Psoas muscle (tissue), 8 donors: Measurements from ENCODE around the gene KNL1. TPM values are rescaled to one million over a fixed set of nuclear protein-coding genes. Genes with fewer than 3 reads are reported as not detected.
"Not testable (repeated sequence)": the region's sequence is repeated elsewhere in the genome, so short reads cannot be mapped to it uniquely, and the experiment has no call there.

Experiments
- ATAC-seq, 4 donors: fragments of 200-7000 bp; cut with Tn5 transposase; one replicate each; pipeline ENCODE4 v1.9.1; 2020; ENCODE audit warnings: moderate library complexity in 3 of 4, mild to moderate bottlenecking in 2 of 4
- DNase-seq, 2 donors: peaks; one replicate each; pipeline ENCODE4 v3.0.0-alpha.2; 2020
- H3K27ac ChIP-seq: fragments of 200-600 bp; one replicate; pipeline ENCODE4 v1.8.0; 2022
- H3K27me3 ChIP-seq, 3 donors: fragments of 200-600 bp in 1 of 3; one replicate each; pipeline versions ENCODE4 v1.6.1 to v1.8.0; 2013 to 2022; ENCODE audit warnings: low read length in 2 of 3, mild to moderate bottlenecking in 2 of 3, moderate library complexity in 1 of 3; ENCODE audit not compliant: insufficient read depth in 3 of 3
- H3K36me3 ChIP-seq, 2 donors: fragments of 200-600 bp in 1 of 2; one replicate each; pipeline versions ENCODE4 v1.6.1 to v1.8.0; 2013 to 2022; ENCODE audit warnings: low read depth in 1 of 2, mild to moderate bottlenecking in 1 of 2, moderate library complexity in 1 of 2; ENCODE audit not compliant: insufficient read depth in 1 of 2
- H3K4me1 ChIP-seq: fragments of 200-600 bp; one replicate; pipeline ENCODE4 v1.8.0; 2022
- H3K4me3 ChIP-seq: fragments of 200-600 bp; one replicate; pipeline ENCODE4 v1.8.0; 2022; ENCODE audit warnings: mild to moderate bottlenecking
- H3K9me3 ChIP-seq: fragments of 200-600 bp; one replicate; pipeline ENCODE4 v1.8.0; 2022
- WGBS, 3 donors: extraction: QIAGEN DNeasy Blood & Tissue Kit; methylation state at CpG; one replicate each; pipeline versions ENCODE4 v1.1.6 to v1.1.7; 2013; 5-methylcytosine and 5-hydroxymethylcytosine counted together
- intact Hi-C, 2 donors: fragments of 100-400 bp; cut with DNase I; formaldehyde crosslinking; loops; one replicate each; pipeline versions ENCODE4 v1.11.0 to v1.14.2; 2022
- polyA plus RNA-seq, 3 donors: library from polyadenylated mRNA; stranded (reverse); fragments of 200-250 nt; gene quantifications; one replicate each; pipeline ENCODE4 v1.2.3, GENCODE V29; 2013
- total RNA-seq, 4 donors: library from RNA; stranded (reverse); fragmentation: NEBNext Ultra II Directional in 2 of 4; extraction: Animal tissue kit (Norgen Biotek cat#: 25700) in 2 of 4; gene quantifications; one replicate each; pipeline versions ENCODE4 v1.2.1 to v1.2.4, GENCODE V29; 2021 to 2023
- TF ChIP-seq, protein P1 (sequence below): fragments of 200-600 bp; IDR thresholded peaks from one replicate; pipeline ENCODE4 v1.8.0; 2022; ENCODE audit warnings: antibody characterized with exemption
- donor health status: healthy with polysubstance abuse.
- donor health status: DM: no; HTN: no; CAD: no; lungs with moderate emphysema.
- donor health status: Bipolar disorder and iron deficiency.
- donor health status: healthy.
- donor health status: DM: yes; HTN: yes; CAD: no.
- donor health status: DM: no; HTN: no; CAD: no.
- donor health status: DM: no; HTN: no; CAD: no.
- donor health status: DM: yes; HTN: yes; CAD: no.

Gene KNL1
- total and polyA plus RNA-seq, 7 donors, result 0.03 to 0.50 (median 0.18) TPM; not detected in 2

DNA sequence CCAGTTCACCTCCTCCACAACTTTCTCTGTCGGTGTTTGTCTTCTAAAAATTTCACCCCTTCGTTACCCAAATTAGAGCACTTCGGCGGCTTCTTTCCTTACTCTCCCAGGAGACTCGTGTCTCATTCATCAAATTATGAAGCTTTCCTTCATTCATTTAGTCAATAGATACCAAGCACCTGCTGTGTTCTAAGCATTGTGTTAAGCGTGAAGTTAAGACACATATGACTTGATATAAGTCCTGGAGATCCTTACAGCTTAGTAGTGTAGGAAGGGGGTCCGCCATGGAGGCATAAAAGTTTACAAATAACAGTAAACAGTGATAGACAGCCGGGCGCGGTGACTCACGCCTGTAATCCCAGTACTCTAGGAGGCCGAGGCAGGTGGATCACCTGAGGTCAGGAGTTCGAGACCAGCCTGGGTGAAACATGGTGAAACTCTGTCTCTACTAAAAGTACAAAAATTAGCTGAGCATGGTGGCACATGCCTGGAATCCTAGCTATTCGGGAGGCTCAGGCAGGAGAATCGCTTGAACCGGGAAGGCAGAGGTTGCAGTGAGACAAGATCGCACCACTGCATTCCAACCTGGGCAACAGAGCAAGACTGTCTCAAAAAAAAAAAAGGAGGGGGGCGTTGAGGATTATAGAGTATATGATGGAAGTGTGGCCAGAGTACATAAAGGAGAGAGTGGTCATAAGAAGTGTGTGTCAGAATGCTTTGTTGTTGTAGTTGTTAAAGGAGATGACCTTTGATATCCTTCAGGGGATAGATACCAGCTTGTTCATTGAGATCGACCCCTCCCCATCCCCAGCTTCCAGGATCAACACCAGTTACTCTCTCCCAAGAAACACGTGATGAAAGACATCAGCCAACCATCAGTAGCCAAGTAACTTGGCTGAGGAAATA lies 28.5 kb upstream of the KNL1 start:
- Histone ChIP-seq H3K4me1 (peaks cover 33% of the 10 kb centered on the region), H3K27me3 (no peaks in the 10 kb centered on the region), H3K36me3 (peaks cover 0 to 24% of the 10 kb centered on the region in 2 donors), H3K9me3 (no peaks in the 10 kb centered on the region), H3K4me3 (peak overlapping the region; percentile 89), H3K27ac (peak overlapping the region; percentile 98)
- TF ChIP-seq, protein P1, sequence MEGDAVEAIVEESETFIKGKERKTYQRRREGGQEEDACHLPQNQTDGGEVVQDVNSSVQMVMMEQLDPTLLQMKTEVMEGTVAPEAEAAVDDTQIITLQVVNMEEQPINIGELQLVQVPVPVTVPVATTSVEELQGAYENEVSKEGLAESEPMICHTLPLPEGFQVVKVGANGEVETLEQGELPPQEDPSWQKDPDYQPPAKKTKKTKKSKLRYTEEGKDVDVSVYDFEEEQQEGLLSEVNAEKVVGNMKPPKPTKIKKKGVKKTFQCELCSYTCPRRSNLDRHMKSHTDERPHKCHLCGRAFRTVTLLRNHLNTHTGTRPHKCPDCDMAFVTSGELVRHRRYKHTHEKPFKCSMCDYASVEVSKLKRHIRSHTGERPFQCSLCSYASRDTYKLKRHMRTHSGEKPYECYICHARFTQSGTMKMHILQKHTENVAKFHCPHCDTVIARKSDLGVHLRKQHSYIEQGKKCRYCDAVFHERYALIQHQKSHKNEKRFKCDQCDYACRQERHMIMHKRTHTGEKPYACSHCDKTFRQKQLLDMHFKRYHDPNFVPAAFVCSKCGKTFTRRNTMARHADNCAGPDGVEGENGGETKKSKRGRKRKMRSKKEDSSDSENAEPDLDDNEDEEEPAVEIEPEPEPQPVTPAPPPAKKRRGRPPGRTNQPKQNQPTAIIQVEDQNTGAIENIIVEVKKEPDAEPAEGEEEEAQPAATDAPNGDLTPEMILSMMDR, result no peak
- no peak for ATAC-seq
- no peak for DNase-seq
- WGBS, 3 donors, result 46 to 57% (median 47%) methylated on average over 18 to 20 of the region's 20 CpGs
- intact Hi-C loops, result no loop called here

DNA sequence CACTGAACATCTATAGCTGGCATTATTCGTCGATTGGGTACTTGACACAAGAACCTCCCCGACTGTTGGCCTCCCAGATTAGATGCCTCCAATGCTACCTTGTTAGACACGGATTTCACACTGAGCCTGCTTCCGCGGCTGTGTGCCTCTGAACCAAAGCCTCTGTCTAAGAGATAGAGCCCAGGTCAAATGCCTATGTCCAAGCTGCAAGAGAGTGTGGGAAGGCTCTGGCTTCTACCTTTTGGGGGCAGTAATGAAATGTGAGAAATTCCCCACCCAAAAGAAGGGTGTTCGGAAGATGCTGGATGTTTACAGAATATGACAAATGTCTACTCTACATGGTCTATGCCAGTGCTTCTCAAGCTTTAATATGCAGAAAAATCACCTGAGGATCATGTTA lies 26.9 kb upstream of the KNL1 start:
- peaks cover 24% of the 10 kb centered on the region for H3K4me1 ChIP-seq
- peaks cover 3 to 19% of the 10 kb centered on the region in 2 donors for H3K36me3 ChIP-seq
- H3K27ac ChIP-seq, result no peak overlapping the region
- DNase-seq (no peak), ATAC-seq (no peak)
- H3K4me3 ChIP-seq, result no peak overlapping the region
- no peaks in the 10 kb centered on the region for H3K27me3 ChIP-seq
- TF ChIP-seq, protein P1, result no peak
- no peaks in the 10 kb centered on the region for H3K9me3 ChIP-seq
- 30 to 63% (median 31%) methylated on average over 7 of the region's 7 CpGs for WGBS, 3 donors
- intact Hi-C loops, result no loop called here

DNA sequence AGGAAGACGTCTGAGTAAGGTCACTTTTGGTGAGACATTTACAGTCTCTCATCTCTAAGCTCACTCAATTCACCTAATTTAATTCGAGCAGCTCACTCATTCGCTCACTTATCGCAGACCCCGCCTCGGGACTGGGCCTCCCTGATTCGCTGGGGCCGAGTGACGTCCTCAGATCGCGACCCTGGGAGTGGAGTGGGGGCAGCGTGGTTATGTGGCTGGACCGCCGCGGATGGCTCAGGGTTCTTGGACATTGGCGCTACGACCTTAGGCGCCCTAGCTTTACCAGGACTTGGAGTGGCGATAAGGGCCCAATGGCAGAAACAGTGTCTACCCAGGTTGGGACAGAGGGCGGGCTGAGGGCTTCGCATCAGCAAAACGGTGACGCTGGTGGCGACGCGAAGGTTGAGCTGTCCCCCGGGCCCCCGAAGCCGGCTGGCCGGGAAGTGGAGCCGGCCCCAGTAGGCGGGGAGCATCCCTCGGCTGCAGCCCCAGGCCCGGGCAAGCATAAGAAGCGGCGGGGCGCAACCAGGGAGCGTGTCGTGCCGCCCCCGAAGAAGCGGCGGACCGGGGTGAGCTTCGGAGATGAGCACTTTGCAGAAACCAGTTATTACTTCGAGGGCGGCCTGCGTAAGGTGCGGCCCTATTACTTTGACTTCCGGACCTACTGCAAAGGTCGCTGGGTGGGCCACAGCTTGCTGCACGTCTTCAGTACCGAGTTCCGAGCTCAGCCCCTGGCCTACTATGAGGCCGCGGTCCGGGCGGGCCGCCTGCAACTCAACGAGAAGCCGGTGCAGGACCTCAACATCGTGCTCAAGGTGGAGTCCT lies 24.7 kb upstream of the KNL1 start, which contains the start of gene RPUSD2:
RPUSD2 (plus strand) TSS at position 171 of the 825 bp plus-strand sequence; CDS start at position 210, 39 bp downstream.
- TF ChIP-seq, protein P1, result no peak
- WGBS, 3 donors, result 0% methylated on average over 60 to 62 of the region's 62 CpGs
- Histone ChIP-seq H3K27ac (peak within 1 kb of the TSS; percentile 86), H3K4me3 (peak within 1 kb of the TSS; percentile 98), H3K9me3 (no peaks in the 10 kb centered on the region), H3K27me3 (no peaks in the 10 kb centered on the region), H3K4me1 (peaks cover 14% of the 10 kb centered on the region), H3K36me3 (peaks cover 3 to 32% of the 10 kb centered on the region in 2 donors)
- ATAC-seq, result peak; percentile 73 to 85 (median 79)
- DNase-seq, result peak; percentile 95 to 96
- intact Hi-C loops, result no loop called here

DNA sequence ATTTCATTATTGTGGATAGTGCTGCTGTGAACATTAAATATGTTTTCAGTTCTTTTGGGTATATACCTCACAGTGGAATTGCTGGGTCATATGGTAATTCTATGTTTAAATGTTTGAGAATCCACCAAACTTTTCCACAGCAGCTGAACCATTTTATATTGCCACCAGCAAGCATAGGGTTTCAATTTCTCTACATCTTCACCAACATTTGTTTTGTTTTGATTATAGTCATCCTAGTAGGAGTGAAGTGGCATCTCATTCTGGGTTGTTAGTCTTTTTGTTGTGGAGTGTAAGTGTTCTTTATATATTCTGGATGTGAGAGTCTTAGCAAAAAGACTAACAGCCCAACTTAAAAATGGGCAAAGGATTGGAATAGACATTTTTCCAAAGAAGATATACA lies 18.9 kb upstream of the KNL1 start:
- H3K27me3 ChIP-seq, result no peaks in the 10 kb centered on the region
- TF ChIP-seq, protein P1, result no peak
- intact Hi-C loops, result no loop called here
- H3K9me3 ChIP-seq, result no peaks in the 10 kb centered on the region
- H3K36me3 ChIP-seq, result peaks cover 3 to 42% of the 10 kb centered on the region in 2 donors
- H3K27ac ChIP-seq, result no peak overlapping the region
- H3K4me3 ChIP-seq, result no peak overlapping the region
- ATAC-seq (no peak), DNase-seq (no peak)
- H3K4me1 ChIP-seq, result peaks cover 8% of the 10 kb centered on the region

DNA sequence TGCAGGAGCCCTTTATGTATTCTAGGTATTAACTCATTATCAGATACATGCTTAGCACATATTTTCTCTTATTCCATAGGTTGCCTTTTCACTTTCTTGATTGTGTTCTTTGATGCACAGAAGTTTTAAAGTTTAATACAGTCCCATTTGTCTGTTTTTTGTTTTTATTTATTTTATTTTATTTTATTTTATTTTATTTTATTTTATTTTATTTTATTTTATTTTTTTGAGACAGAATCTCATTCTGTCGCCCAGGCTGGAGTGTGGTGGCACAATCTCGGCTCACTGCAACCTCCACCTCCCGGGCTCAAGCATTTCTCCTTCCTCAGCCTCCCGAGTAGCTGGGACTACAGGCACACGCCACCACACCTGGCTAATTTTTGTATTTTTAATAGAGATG lies 17.1 kb upstream of the KNL1 start:
- 96 to 98% (median 97%) methylated on average over 5 of the region's 5 CpGs for WGBS, 3 donors

More for the DNA sequence above, 17.1 kb upstream of the KNL1 start:
- H3K4me3 ChIP-seq, H3K27me3 ChIP-seq, H3K27ac ChIP-seq, ATAC-seq, H3K4me1 ChIP-seq, H3K9me3 ChIP-seq, DNase-seq, intact Hi-C loops: not testable (repeated sequence)
- peaks cover 0 to 34% of the 10 kb centered on the region in 2 donors for H3K36me3 ChIP-seq
